Mucosa of rectum (tissue), 2 donors: ENCODE data around the gene SUPT20HL2.
"Not testable (repeated sequence)": the region's sequence is repeated elsewhere in the genome, so short reads cannot be mapped to it uniquely, and the experiment has no call there.

Experiments
- H3K27ac ChIP-seq, 2 donors: one replicate each; pipeline ENCODE4 v1.7.0; 2013; ENCODE audit warnings: inconsistent platforms in 2 of 2, low read depth in 2 of 2, low read length in 2 of 2
- H3K27me3 ChIP-seq, 2 donors: one replicate each; pipeline ENCODE4 v1.7.0; 2013; ENCODE audit warnings: low read length in 2 of 2; ENCODE audit not compliant: control insufficient read depth in 2 of 2, insufficient read depth in 2 of 2
- H3K36me3 ChIP-seq, 2 donors: one replicate each; pipeline ENCODE4 v1.7.0; 2013; ENCODE audit warnings: low read length in 2 of 2; ENCODE audit not compliant: control insufficient read depth in 2 of 2, insufficient read depth in 2 of 2
- H3K4me1 ChIP-seq, 2 donors: one replicate each; pipeline ENCODE4 v1.7.0; 2013; ENCODE audit warnings: low read length in 2 of 2, mild to moderate bottlenecking in 1 of 2; ENCODE audit not compliant: control insufficient read depth in 2 of 2, insufficient read depth in 2 of 2
- H3K4me3 ChIP-seq, 2 donors: one replicate each; pipeline ENCODE4 v1.7.0; 2013; ENCODE audit warnings: low read length in 2 of 2
- H3K9ac ChIP-seq, 2 donors: one replicate each; pipeline ENCODE4 v1.7.0; 2013; ENCODE audit warnings: low read length in 2 of 2, low read depth in 1 of 2, mild to moderate bottlenecking in 1 of 2
- H3K9me3 ChIP-seq, 2 donors: one replicate each; pipeline ENCODE4 v1.7.0; 2013; ENCODE audit warnings: low read length in 2 of 2; ENCODE audit not compliant: control insufficient read depth in 2 of 2
- donor health status: healthy.
- donor health status: Normal muscosa, but diverticular disease.

The SUPT20HL2 gene

DNA sequence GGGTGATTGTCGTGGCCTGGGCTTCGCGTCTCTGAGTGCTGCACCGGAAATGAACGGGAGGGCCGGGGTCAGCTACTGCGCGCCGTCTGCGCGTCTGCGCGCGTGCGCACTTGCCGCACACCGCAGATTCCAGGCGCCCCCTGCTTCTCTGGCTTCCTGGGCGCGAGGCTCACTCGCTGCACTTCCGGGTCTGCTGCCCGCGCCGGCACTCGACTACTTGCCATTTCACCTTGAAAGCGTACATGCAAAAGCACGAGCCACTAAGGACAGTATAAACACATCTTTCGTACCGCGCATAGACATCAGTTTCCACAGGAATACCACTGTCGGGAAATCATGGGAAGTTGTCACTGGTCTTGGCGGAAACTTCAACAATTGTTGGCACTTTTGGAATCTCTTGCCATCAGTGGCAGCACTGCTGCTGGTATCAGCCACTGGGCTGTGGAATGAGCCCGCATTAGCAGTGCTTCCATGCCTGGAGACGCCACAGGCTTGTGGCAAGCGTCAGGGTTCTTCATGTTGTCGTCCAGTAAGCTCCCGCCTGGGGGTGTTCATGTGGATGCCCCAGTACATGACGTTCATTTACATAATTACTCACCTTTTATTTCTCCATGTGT is at the start of gene SUPT20HL2:
SUPT20HL2 (minus strand) TSS at position 51 of the 617 bp plus-strand sequence. CDS start 754 bp downstream, outside the sequence.
- no peaks in the 10 kb centered on the region for H3K4me1 ChIP-seq
- no peaks in the 10 kb centered on the region for H3K9me3 ChIP-seq
- no peak within 1 kb of the TSS for H3K4me3 ChIP-seq
- H3K36me3 ChIP-seq, result no peaks in the 10 kb centered on the region
- no peak within 1 kb of the TSS for H3K9ac ChIP-seq
- H3K27ac ChIP-seq, result no peak within 1 kb of the TSS
- peaks cover 2 to 5% of the 10 kb centered on the region in 2 donors for H3K27me3 ChIP-seq

DNA sequence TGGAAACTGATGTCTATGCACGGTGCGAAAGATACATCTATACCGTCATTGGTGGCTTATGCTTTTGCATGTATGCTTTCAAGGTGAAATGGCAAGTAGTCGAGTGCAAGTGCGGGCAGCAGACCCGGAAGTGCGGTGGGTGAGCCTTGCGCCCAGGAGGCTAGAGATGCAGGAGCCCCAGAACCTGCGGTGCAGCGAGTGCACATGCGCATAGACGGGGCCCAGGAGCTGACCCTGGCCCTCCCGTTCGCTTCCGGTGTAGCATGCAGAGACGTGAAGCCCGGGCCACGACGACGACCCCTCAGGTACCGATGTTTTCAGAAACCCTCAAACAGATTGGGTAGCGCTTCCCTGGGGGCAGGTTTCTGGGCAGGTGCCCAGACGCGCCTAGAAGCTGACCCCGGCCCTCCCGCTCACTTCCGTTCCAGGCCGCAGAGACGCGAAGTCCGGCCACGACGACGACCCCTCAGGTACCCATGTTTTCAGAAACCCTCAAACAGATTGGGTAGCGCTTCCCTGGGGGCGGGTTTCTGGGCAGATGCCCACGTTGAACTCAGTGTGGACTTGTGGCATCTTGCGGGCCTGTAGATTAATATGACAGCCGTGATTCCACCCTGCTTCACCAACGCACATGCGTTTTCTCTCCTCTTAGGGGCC is 48.3 kb upstream of the SUPT20HL2 start:
- not testable (repeated sequence) for H3K9me3 ChIP-seq, H3K27ac ChIP-seq, H3K36me3 ChIP-seq, H3K9ac ChIP-seq, H3K27me3 ChIP-seq, H3K4me1 ChIP-seq, H3K4me3 ChIP-seq

DNA sequence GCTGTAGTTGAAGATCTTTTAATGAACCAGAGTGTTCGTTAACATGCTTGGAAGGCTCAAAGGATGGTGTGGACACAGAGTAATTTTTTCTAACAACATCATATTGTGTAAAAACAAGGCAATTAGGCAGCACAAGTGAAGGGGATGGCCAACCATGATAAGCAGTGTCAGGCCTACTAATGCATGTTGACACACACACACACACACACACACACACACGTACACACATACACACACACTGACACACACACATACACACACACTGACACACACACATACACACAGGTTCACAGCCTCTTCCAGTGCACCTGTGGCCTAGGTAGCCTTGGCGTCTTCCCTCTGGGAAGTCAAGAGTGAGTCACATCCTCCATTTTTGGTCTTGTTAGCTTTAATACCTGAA is 46.4 kb upstream of the SUPT20HL2 start, which contains the start of gene SUPT20HL1:
SUPT20HL1 (plus strand) TSS at position 368 of the 400 bp plus-strand sequence. CDS start 2,122 bp downstream, outside the sequence.
- no peaks in the 10 kb centered on the region for H3K36me3 ChIP-seq
- no peaks in the 10 kb centered on the region for H3K9me3 ChIP-seq
- H3K9ac ChIP-seq, result no peak within 1 kb of the TSS
- peaks cover 0 to 3% of the 10 kb centered on the region in 2 donors for H3K27me3 ChIP-seq
- no peak within 1 kb of the TSS for H3K4me3 ChIP-seq
- no peaks in the 10 kb centered on the region for H3K4me1 ChIP-seq
- no peak within 1 kb of the TSS for H3K27ac ChIP-seq

GRCh38 chrX:24357106-24357505 is 43.2 kb upstream of the SUPT20HL2 start:
- no peaks in the 10 kb centered on the region for H3K4me1 ChIP-seq
- H3K27ac ChIP-seq, result no peak overlapping the region

GRCh38 chrX:24355095-24355494 is 41.2 kb upstream of the SUPT20HL2 start:
- Histone ChIP-seq H3K4me1 (no peaks in the 10 kb centered on the region), H3K27me3 (peaks cover 0 to 3% of the 10 kb centered on the region in 2 donors), H3K9me3 (no peaks in the 10 kb centered on the region), H3K9ac (no peak overlapping the region), H3K36me3 (no peaks in the 10 kb centered on the region), H3K27ac (no peak overlapping the region), H3K4me3 (no peak overlapping the region)

More at GRCh38 chrX:24357106-24357505, 43.2 kb upstream of the SUPT20HL2 start:
- H3K9me3 ChIP-seq, result no peaks in the 10 kb centered on the region
- no peaks in the 10 kb centered on the region for H3K36me3 ChIP-seq
- H3K4me3 ChIP-seq, result no peak overlapping the region
- H3K27me3 ChIP-seq, result peaks cover 0 to 3% of the 10 kb centered on the region in 2 donors
- no peak overlapping the region for H3K9ac ChIP-seq

DNA sequence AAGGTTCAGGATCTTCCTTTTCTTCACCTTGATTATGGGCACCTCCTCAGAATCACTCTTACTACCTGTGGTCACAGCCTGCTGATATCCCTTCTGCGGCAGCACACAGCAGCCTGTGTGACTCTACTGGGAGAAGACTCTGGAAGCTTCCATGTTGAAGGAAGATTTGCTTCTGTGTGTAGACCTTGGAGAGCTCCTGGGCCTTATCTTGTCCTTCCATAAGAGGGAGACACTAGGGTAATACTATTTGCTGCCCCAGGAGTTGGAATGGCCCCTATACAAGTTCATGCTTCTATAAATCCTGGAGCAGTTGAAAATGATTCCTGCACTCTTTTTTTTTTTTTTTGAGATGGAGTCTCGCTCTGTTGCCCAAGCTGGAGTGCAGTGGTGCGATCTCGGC is 36.3 kb upstream of the SUPT20HL2 start:
- no peak overlapping the region for H3K4me3 ChIP-seq
- no peaks in the 10 kb centered on the region for H3K27me3 ChIP-seq
- H3K36me3 ChIP-seq, result no peaks in the 10 kb centered on the region
- no peak overlapping the region for H3K9ac ChIP-seq
- no peaks in the 10 kb centered on the region for H3K4me1 ChIP-seq
- H3K9me3 ChIP-seq, result no peaks in the 10 kb centered on the region
- no peak overlapping the region for H3K27ac ChIP-seq

DNA sequence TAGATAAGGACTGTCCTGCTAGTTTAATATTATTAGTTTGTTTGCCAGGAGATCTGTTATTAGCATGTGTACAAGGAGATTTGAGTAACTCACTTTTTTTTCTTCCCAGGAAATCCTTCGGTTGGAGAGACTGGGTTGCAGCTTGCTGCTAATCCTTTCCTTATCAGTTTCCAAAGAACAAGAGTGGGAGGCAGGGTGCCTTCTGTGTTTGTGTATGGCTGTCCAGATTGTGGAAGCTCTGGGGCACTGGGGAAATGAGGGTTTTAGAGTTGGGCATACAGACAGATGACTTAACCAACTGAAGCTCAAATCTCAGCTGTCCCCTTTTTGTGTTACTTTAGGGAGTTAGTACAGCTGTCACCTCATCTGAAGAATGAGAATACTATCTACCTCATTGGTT is 34.0 kb upstream of the SUPT20HL2 start:
- Histone ChIP-seq H3K4me3 (no peak overlapping the region), H3K27ac (no peak overlapping the region), H3K9ac (no peak overlapping the region), H3K9me3 (no peaks in the 10 kb centered on the region), H3K36me3 (no peaks in the 10 kb centered on the region), H3K27me3 (peaks cover 0 to 4% of the 10 kb centered on the region in 2 donors), H3K4me1 (no peaks in the 10 kb centered on the region)

GRCh38 chrX:24343719-24344118 is 29.9 kb upstream of the SUPT20HL2 start:
- Histone ChIP-seq H3K9me3 (no peaks in the 10 kb centered on the region), H3K36me3 (no peaks in the 10 kb centered on the region), H3K4me3 (no peak overlapping the region), H3K27ac (no peak overlapping the region), H3K4me1 (no peaks in the 10 kb centered on the region), H3K9ac (no peak overlapping the region), H3K27me3 (peaks cover 4 to 5% of the 10 kb centered on the region in 2 donors)

GRCh38 chrX:24341795-24342194 is 27.9 kb upstream of the SUPT20HL2 start:
- Histone ChIP-seq H3K4me1 (no peaks in the 10 kb centered on the region), H3K9me3 (no peaks in the 10 kb centered on the region), H3K4me3 (no peak overlapping the region), H3K27ac (no peak overlapping the region), H3K36me3 (no peaks in the 10 kb centered on the region), H3K27me3 (peaks cover 4 to 5% of the 10 kb centered on the region in 2 donors), H3K9ac (no peak overlapping the region)

GRCh38 chrX:24340501-24340900 is 26.6 kb upstream of the SUPT20HL2 start:
- Histone ChIP-seq H3K9me3 (no peaks in the 10 kb centered on the region), H3K27me3 (peaks cover 4 to 5% of the 10 kb centered on the region in 2 donors), H3K9ac (no peak overlapping the region), H3K4me3 (no peak overlapping the region), H3K27ac (no peak overlapping the region), H3K4me1 (no peaks in the 10 kb centered on the region), H3K36me3 (no peaks in the 10 kb centered on the region)
